Kidney epithelial cell (primary cell): ENCODE measurements around the gene DNMT3L. TPM values are rescaled to one million over a fixed set of nuclear protein-coding genes. Genes with fewer than 3 reads are reported as not detected.
"Not testable (repeated sequence)": the region's sequence is repeated elsewhere in the genome, so short reads cannot be mapped to it uniquely, and the experiment has no call there.

Source experiments
- DNase-seq: peaks from one replicate; pipeline ENCODE4 v3.0.0-alpha.2; 2010; ENCODE audit warnings: low read depth
- H3K27me3 ChIP-seq: 2 replicates; pipeline ENCODE4 v1.6.0; 2011; ENCODE audit warnings: low read length; ENCODE audit not compliant: control insufficient read depth, insufficient read depth
- H3K36me3 ChIP-seq: 2 replicates; pipeline ENCODE4 v1.5.1; 2011; ENCODE audit warnings: low read length; ENCODE audit not compliant: control insufficient read depth, insufficient read depth
- H3K4me3 ChIP-seq: 2 replicates; pipeline ENCODE4 v1.5.1; 2011; ENCODE audit warnings: low read depth, mild to moderate bottlenecking, control low read depth, low read length
- CTCF ChIP-seq: IDR thresholded peaks from 2 replicates; pipeline ENCODE4 v1.5.1; 2011; ENCODE audit warnings: mild to moderate bottlenecking, moderate library complexity, low read length, control low read depth, inconsistent platforms; ENCODE audit not compliant: insufficient read depth, poor library complexity, severe bottlenecking
- total RNA-seq: library from RNA; depleted of rRNA; stranded (reverse); fragments of >200 nt; gene quantifications from 2 replicates; pipeline ENCODE4 v1.2.3, GENCODE V29; 2015

Gene DNMT3L
- total RNA-seq, 1 donor from 2014 or later: not detected

GRCh38 chr21:44202590-44203299 is 59.0 kb downstream of the DNMT3L start:
- H3K4me3 ChIP-seq, H3K36me3 ChIP-seq, H3K27me3 ChIP-seq, DNase-seq: not testable (repeated sequence)

- DNase-seq, H3K4me3 ChIP-seq, H3K36me3 ChIP-seq, H3K27me3 ChIP-seq: not testable (repeated sequence)
These were observed 61.7 kb downstream of the DNMT3L start for GRCh38 chr21:44199997-44200396.

GRCh38 chr21:44199448-44199847 is 62.2 kb downstream of the DNMT3L start:
- no peak overlapping the region for H3K4me3 ChIP-seq
- TF ChIP-seq CTCF: no peak
- H3K27me3 ChIP-seq: no peaks in the 10 kb centered on the region
- DNase-seq: no peak
- H3K36me3 ChIP-seq: no peaks in the 10 kb centered on the region

- not testable (repeated sequence) for H3K36me3 ChIP-seq, H3K4me3 ChIP-seq, H3K27me3 ChIP-seq, DNase-seq
These were observed 64.6 kb downstream of the DNMT3L start for GRCh38 chr21:44197156-44197516.

Other genes starting within 250 kb of the DNMT3L start
- gene TRAPPC10, start 249.6 kb downstream of the DNMT3L start, total RNA-seq: 30.9 and 35.0 TPM in 2 replicates
- 8.6 and 9.5 TPM in 2 replicates for gene PWP2, start 154.5 kb downstream of the DNMT3L start, total RNA-seq
- gene GATD3, start 128.2 kb downstream of the DNMT3L start, total RNA-seq: 4.2 and 6.5 TPM in 2 replicates
- 1.6 and 2.9 TPM in 2 replicates for gene ICOSLG, start 21.0 kb downstream of the DNMT3L start, total RNA-seq
- 0.17 TPM in 1 of 2 replicates, not detected in the other for gene AIRE, start 24.0 kb upstream of the DNMT3L start, total RNA-seq
- 75.8 and 89.9 TPM in 2 replicates for gene PFKL, start 38.2 kb upstream of the DNMT3L start, total RNA-seq
- gene CFAP410, start 77.5 kb upstream of the DNMT3L start, total RNA-seq: 20.2 and 27.0 TPM in 2 replicates
- gene TRPM2, start 91.7 kb upstream of the DNMT3L start, total RNA-seq: 2.8 and 2.9 TPM in 2 replicates
- gene LRRC3, start 193.6 kb upstream of the DNMT3L start, total RNA-seq: 3.4 and 3.6 TPM in 2 replicates